Stimulated activated CD8-positive, alpha-beta memory T cell treated with anti-CD3 and anti-CD28 coated beads, Interleukin-4, amount 100 ng/mL, for 48 hours (primary cell): ENCODE data around the gene ZNF598.
"Not testable (repeated sequence)": the region's sequence is repeated elsewhere in the genome, so short reads cannot be mapped to it uniquely, and the experiment has no call there.

Experiments
- DNase-seq: peaks from one replicate; pipeline ENCODE4 v3.0.0-alpha.2; 2020

The ZNF598 gene

GRCh38 chr16:1973461-1974156 is 36.0 kb downstream of the ZNF598 start:
- no peak for DNase-seq

GRCh38 chr16:1972490-1972877 is 37.1 kb downstream of the ZNF598 start:
- DNase-seq: peak; percentile 44

- DNase-seq: peak; percentile 97
These were observed 37.7 kb downstream of the ZNF598 start, which contains the start of gene TBL3 for GRCh38 chr16:1971796-1972489. TSS of gene TBL3 (plus strand) at chr16:1972053. CDS start at chr16:1972165, 112 bp downstream.

- DNase-seq: no peak
These were observed 41.3 kb downstream of the ZNF598 start for GRCh38 chr16:1968146-1968953.

GRCh38 chr16:1966460-1966859 is 43.2 kb downstream of the ZNF598 start, which contains the start of gene RNF151:
TSS of gene RNF151 (plus strand) at chr16:1966856. CDS start at chr16:1966882, 26 bp downstream.
- no peak for DNase-seq

GRCh38 chr16:1965396-1966001 is 44.1 kb downstream of the ZNF598 start:
- peak; percentile 51 for DNase-seq

- peak; percentile 98 for DNase-seq
These were observed 44.9 kb downstream of the ZNF598 start, which contains the start of gene RPS2 for GRCh38 chr16:1964506-1965395. TSS of gene RPS2 (minus strand) at chr16:1964826. CDS start at chr16:1964625, 201 bp downstream.

GRCh38 chr16:1963806-1964505 is 45.7 kb downstream of the ZNF598 start:
- peak; percentile 65 for DNase-seq

- DNase-seq: peak; percentile 43
These were observed 47.2 kb downstream of the ZNF598 start for GRCh38 chr16:1962161-1963153.

- DNase-seq: peak; percentile 62
These were observed 48.0 kb downstream of the ZNF598 start for GRCh38 chr16:1961651-1962067.

- peak; percentile 80 for DNase-seq
These were observed 48.7 kb downstream of the ZNF598 start for GRCh38 chr16:1960665-1961630.

- DNase-seq: peak; percentile 97
These were observed 50.2 kb downstream of the ZNF598 start, which contains the start of gene NDUFB10 for GRCh38 chr16:1959269-1960039. TSS of gene NDUFB10 (plus strand) at chr16:1959538. CDS start at chr16:1959625, 87 bp downstream.

- peak; percentile 35 for DNase-seq
These were observed 50.8 kb downstream of the ZNF598 start for GRCh38 chr16:1958715-1959268.

- not testable (repeated sequence) for DNase-seq
These were observed 51.5 kb downstream of the ZNF598 start for GRCh38 chr16:1958143-1958491.

GRCh38 chr16:1957434-1958142 is 52.0 kb downstream of the ZNF598 start:
- DNase-seq: not testable (repeated sequence)

GRCh38 chr16:1953734-1954133 is 55.9 kb downstream of the ZNF598 start:
- DNase-seq: no peak

GRCh38 chr16:1950559-1950958 is 59.1 kb downstream of the ZNF598 start:
- DNase-seq: no peak
